Endometrial microvascular endothelial cells (primary cell): ENCODE results near the gene ZNF835. TPM values are rescaled to one million over a fixed set of nuclear protein-coding genes. Genes with fewer than 3 reads are reported as not detected.

Source experiments
- total RNA-seq: library from RNA; depleted of rRNA; stranded (reverse); fragments of >200 nt; gene quantifications from one replicate; pipeline ENCODE4 v1.2.3, GENCODE V29; 2015; ENCODE audit errors: inconsistent ontology term

The ZNF835 gene
- total RNA-seq, 1 donor from 2014 or later: not detected

Other genes starting within 250 kb of the ZNF835 start
- gene ZNF667, start 194.4 kb downstream of the ZNF835 start, total RNA-seq: not detected
- 0.84 TPM for gene ZNF471, start 163.9 kb downstream of the ZNF835 start, total RNA-seq
- gene ZFP28, start 132.8 kb downstream of the ZNF835 start, total RNA-seq: 2.6 TPM
- 1.4 TPM for gene ZNF470, start 104.3 kb downstream of the ZNF835 start, total RNA-seq
- 7.5 TPM for gene ZNF71, start 76.5 kb downstream of the ZNF835 start, total RNA-seq
- gene SMIM17, start 28.6 kb downstream of the ZNF835 start, total RNA-seq: 2.1 TPM
- not detected for gene PEG3, start 169.0 kb upstream of the ZNF835 start, total RNA-seq
- not detected for gene ZIM2, start 169.0 kb upstream of the ZNF835 start, total RNA-seq